Activated T-helper 1 cell treated with anti-CD3 and anti-CD28 coated beads, Interleukin-2, amount 50 U/mL, for 16 hours (primary cell): ENCODE results near the gene MKLN1.
"Not testable (repeated sequence)": the region's sequence is repeated elsewhere in the genome, so short reads cannot be mapped to it uniquely, and the experiment has no call there.

Experiments used
- DNase-seq, 2 donors: peaks; one replicate each; pipeline ENCODE4 v3.0.0-alpha.2; 2020; ENCODE audit warnings: low read depth in 1 of 2, low spot score in 1 of 2

The MKLN1 gene

GRCh38 chr7:131327626-131328376 is at the start of gene MKLN1:
MKLN1 (plus strand) TSS chr7:131327876; CDS start chr7:131327900, 24 bp downstream.
- peak; percentile 75 to 84 for DNase-seq

- no peak for DNase-seq
Measured at GRCh38 chr7:131279044-131279443, 48.6 kb upstream of the MKLN1 start.

DNA sequence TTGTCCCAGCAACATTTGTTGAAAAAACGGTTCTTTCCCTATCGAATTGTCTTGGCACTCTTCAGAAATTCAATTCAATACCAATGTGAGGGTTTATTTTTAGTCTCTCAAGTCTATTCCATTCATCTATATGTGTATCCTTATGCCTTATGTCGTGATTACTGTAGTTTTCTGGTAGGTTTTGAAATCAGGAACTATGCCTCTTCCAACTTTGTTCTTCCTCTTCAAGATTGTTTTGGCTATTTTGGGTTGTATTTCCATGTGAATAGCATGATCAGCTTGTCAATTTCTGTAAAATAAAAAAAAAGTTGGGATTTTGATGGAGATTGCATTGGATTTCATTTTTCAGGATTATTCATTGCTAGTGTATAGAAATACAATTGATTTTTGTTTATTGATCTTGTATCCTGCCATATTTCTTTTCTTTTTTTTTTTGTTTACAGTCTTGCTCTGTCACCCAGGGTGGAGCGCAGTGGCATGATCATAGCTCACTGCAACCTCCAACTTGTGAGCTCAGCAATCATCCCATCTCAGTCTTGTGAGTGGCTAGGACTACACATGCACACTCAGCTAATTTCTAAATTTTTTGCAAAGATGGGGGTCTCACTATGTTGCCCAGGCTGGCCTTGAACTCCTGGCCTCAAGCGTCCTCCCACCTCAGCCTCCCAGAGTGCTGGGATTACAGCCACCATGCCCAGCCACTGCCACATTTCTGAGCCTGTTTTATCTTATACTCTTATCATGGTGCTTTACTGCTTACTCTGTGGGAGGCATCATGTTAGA is 46.2 kb upstream of the MKLN1 start:
- DNase-seq, result no peak

DNA sequence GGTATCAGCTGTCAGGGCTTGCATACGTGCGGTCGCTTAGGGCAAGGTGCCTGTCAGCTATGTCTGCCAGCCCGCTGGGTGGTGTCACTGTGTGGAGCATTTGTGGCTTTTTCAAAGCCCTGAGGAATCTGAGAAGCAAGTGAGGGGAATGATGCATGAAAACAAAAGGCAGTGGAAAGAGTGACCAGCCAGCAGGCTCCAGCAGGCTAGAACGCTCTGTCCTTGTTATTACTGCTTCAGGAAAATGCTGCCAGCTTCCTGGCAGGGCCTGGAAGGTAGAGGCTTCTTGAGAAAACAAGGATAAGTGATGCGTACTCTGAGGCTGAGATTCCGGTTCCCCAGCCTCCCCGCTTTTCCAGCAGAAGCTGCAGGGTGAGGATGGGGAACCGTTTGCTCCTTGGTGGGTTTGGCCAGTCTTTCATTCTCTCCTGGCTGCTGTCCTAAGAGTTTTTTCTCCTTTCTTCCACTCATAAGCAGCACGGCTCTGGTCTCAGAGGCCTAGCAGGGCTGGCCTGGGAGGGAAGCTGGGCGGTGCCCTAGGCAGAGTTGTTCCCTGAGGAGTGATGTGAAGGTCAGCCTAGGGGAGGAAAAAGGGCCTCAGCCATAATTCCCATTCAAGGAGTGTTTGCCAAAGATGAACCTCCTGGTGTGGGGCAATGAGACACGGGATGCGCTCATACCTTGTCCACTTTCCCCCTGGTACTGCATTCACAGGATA is 42.8 kb upstream of the MKLN1 start:
- no peak for DNase-seq

- no peak for DNase-seq
Measured at GRCh38 chr7:131285556-131285955, 42.1 kb upstream of the MKLN1 start.

GRCh38 chr7:131288450-131288849 is 39.2 kb upstream of the MKLN1 start:
- no peak for DNase-seq

GRCh38 chr7:131289051-131289450 is 38.6 kb upstream of the MKLN1 start:
- DNase-seq, result no peak

DNA sequence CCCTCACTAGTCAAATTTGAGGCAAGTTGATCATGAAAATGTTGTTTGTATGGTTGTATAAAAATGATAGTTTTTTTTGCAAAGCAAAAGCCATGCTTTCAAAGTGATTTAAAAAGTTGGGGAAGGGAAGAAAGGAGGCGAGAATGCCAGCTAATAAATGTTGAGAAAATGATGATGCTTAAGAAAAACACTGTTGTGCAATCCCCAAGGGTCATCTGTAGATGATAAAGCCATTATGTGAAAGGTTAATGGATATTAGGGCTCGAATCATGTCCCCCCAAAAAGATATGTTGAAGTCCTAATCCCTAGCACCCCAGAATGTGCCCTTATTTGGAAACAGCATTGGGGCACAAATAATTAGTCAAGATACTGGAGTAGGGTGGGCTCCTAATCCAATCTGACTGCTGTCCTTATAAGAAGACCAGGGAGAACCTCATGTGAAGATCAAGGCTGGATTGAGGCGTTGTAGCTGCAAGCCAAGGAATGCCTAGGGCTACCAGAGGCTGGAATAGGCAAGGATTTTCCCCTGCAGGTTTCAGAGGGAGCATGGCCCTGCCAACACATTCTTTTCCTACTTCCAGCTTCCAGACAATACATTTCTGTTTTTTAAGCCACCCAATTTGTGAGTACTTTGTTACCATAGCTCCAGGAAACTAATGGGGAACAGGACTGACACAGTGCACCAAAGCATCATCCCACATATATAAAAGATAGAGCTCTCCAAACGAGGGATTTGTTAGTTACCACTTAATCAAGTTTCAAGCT is 35.4 kb upstream of the MKLN1 start:
- DNase-seq, result no peak

GRCh38 chr7:131293018-131293417 is 34.7 kb upstream of the MKLN1 start:
- DNase-seq, result no peak

DNA sequence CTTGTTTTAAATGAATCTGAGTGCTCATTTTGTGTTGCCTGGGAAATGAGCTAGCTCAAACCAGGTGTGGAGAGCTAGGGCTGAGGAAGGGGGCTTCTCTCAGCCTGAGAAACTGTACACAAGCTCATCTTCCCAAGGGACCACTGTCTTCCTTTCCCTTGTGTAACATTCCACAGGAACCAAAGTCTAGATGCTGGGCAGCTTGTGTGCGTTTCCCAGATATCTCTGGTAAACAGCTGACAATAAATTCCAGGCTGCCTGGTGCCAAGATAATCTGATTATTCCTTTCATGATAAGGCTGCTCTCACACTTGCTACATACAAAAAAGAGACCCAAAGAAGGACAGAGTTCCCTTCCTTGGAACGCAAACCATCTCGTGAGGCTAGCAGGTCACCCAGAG is 33.1 kb upstream of the MKLN1 start:
- DNase-seq, result no peak

GRCh38 chr7:131298608-131298992 is 29.1 kb upstream of the MKLN1 start:
- no peak for DNase-seq

- no peak for DNase-seq
Measured at GRCh38 chr7:131299074-131299473, 28.6 kb upstream of the MKLN1 start.

- no peak for DNase-seq
Measured at GRCh38 chr7:131300078-131300477, 27.6 kb upstream of the MKLN1 start.

DNA sequence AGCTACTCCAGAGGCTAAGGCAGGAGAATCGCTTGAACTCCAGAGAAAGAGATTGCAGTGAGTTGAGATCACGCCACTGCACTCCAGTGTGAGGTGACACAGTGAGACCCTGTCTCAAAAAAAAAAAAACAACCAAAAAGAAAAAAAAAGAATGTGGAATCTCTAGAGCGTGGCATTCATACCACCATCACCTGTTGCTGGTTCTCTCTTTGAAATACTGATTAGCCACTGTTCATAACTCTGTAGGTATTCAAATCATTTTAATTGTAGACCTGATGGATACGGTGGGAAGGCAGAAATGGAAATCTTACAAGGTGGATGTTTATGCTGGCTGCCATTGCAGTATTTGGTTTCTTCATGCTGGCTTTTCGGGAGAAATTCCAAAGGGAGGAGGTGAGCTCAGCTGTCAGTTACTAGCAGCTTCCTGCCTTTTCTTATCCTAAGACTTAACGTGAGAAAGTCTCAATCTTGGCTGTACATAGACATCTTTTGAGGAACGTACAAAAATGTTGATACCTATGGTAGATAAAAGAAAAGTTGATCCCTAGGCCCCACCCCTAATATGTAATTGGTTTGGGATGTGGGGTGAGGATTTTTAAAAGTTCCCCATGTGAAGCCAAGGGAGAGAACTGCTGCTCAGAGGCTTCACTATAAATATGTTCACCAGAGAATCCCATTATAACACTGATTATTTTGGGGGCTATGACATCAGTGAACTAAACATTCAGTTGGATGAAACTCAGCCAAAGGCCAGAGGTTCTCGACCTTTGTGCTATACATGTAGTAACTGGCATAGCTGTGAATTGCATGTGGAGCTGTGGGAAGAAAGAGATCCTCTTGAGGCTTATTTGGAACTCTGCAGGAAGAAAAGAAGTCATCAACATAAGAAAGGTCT is 26.9 kb upstream of the MKLN1 start:
- DNase-seq, result no peak

DNA sequence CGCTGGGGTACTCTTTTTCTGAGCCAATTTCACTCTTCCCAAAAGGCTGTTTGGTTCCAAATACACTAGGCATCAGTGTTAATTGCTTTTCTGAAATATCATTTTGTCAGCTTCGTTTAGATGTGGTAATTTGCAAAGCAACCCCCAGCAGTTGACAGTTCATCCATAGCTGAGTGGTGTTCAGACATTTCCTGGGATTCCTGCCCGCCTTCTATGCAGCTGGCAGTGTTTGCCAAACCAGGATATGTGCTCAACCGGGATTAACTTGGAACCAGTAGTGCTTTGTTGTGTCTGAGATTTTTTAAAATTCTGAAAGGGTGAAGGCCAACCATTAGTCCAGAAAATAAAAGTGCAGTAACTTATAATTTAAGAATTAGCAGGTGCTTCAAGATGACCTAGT is 25.2 kb upstream of the MKLN1 start:
- no peak for DNase-seq

GRCh38 chr7:131302876-131303707 is 24.6 kb upstream of the MKLN1 start:
- peak in 1 of 2 donors; percentile 6 for DNase-seq

DNA sequence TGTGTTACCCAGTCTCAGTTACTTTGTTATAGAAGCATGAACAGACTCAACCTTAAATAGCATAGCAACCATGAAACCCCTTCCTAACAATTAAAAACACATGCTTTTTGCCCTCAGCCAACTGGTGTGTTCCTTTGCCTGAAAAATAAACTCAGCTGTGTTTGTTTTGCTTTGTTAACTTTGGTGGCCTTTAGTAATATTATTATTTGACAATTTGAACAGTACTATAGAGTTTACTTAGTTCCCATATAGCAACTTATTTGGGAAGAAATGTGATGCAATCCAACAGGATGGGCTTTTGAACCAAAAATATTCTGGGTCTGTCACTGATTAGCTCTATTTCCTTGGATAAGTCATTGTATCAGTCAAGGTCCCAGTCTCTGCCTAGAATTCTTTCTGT is 22.5 kb upstream of the MKLN1 start:
- DNase-seq, result no peak

- DNase-seq, result not testable (repeated sequence)
Measured at GRCh38 chr7:131306041-131306440, 21.6 kb upstream of the MKLN1 start.

GRCh38 chr7:131306777-131307176 is 20.9 kb upstream of the MKLN1 start:
- no peak for DNase-seq
